Fibroblast of skin of right quadriceps (primary cell): ENCODE results near the gene TEDC1.

Source experiments
- DNase-seq: peaks from one replicate; pipeline ENCODE4 v3.0.0-alpha.2; 2013

The TEDC1 gene

GRCh38 chr14:105486163-105486973, 4.7 kb upstream of the TEDC1 start, which contains the start of gene CRIP1:
Gene CRIP1, plus strand, starts transcription at chr14:105486886. Its CDS starts 374 bp downstream, at chr14:105487260.
- DNase-seq: no peak

GRCh38 chr14:105486974-105487448, 4.0 kb upstream of the TEDC1 start:
- no peak for DNase-seq

- DNase-seq: no peak
These were observed 3.5 kb upstream of the TEDC1 start for GRCh38 chr14:105487449-105487985.

GRCh38 chr14:105487986-105488777, 2.9 kb upstream of the TEDC1 start:
- DNase-seq: no peak

GRCh38 chr14:105488781-105489541, 2.1 kb upstream of the TEDC1 start:
- no peak for DNase-seq

GRCh38 chr14:105489542-105490266, 1.3 kb upstream of the TEDC1 start:
- DNase-seq: peak; percentile 79

- no peak for DNase-seq
These were observed 827 bp upstream of the TEDC1 start for GRCh38 chr14:105490267-105490571.

- DNase-seq: peak; percentile 54
These were observed 424 bp downstream of the TEDC1 start for GRCh38 chr14:105491366-105491973.

GRCh38 chr14:105492031-105492970, 1.3 kb downstream of the TEDC1 start:
- DNase-seq: no peak

GRCh38 chr14:105492971-105493871, 2.2 kb downstream of the TEDC1 start:
- no peak for DNase-seq

- no peak for DNase-seq
These were observed 3.0 kb downstream of the TEDC1 start for GRCh38 chr14:105493921-105494605.

GRCh38 chr14:105494606-105494929, 3.5 kb downstream of the TEDC1 start:
- no peak for DNase-seq

- DNase-seq: no peak
These were observed 4.3 kb downstream of the TEDC1 start for GRCh38 chr14:105495101-105495989.

- DNase-seq: no peak
These were observed 5.2 kb downstream of the TEDC1 start for GRCh38 chr14:105495990-105496830.

GRCh38 chr14:105496831-105497591, 6.0 kb downstream of the TEDC1 start:
- no peak for DNase-seq
